ENCODE measurements around the gene SERPINA12. TPM values are rescaled to one million over a fixed set of nuclear protein-coding genes. Genes with fewer than 3 reads are reported as not detected.
A peak's percentile ranks its signal among the peaks of the same experiment; 100 is the strongest.

The SERPINA12 gene
- total and polyA plus RNA-seq, 10 of the 15 experiments (the other 5 are each of a cell fraction or from before 2014, with no cell fraction given), result not detected

DNA sequence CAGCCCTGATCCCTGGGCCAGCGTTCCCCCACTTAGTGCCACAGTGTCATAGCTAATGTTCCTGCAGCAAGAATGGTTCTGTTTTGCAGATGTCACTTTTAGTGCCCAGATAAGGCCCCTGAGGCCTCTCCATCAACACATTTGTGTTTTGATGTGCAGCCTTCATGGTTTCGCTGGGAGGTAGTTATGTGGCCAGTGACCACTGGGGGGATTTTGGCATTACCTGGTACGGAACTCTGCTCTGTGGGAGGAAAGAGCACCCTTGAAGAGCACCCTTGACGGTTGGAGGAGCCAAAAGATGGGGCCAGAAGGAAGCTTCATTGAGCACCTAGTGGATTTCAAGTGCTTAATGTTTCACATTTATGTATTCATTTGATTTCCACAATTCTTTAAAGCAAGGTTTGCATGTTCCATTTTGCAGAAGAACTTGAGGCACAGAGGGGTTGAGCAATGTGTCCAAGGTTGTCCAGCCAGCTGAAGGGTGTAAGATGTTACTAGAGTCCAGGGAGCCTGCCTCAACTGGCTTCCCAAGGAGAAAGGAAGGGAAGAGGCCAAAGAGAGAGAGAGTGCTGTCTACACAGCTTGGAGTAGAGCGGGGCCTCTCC is 69.7 kb downstream of the SERPINA12 start:
- H3K9ac ChIP-seq (ENCODE audit: control insufficient read depth, insufficient read depth, low read length), result no peak overlapping the region
- ChIA-PET CTCF (interaction anchor here (1.4 kb wide), 1 partner anchor 47 kb away, joined by 5 read pairs; no protein-coding TSS in a partner anchor), SMC1A (ENCODE audit: uncharacterized antibody, unreplicated experiment) (no interaction called here), POLR2A (no interaction called here), RAD21 (ENCODE audit: unreplicated experiment) (no interaction called here)
- H4K20me1 ChIP-seq (ENCODE audit: control insufficient read depth, insufficient read depth), result no peaks in the 10 kb centered on the region
- BruUV-seq (replicated peaks), result no TSS peak
- H3K27me3 ChIP-seq (replicated peaks in 1 of 2; ENCODE audit: control insufficient read depth in 2 of 2, insufficient read depth in 2 of 2, low read length in 1 of 2), result no peaks in the 10 kb centered on the region
- no peak overlapping the region for H2AFZ ChIP-seq (ENCODE audit: control insufficient read depth, low read depth, low read length)
- peak; percentile 44; the same call in 2 of the 3 replicates for ATAC-seq
- no peak overlapping the region for H3K4me2 ChIP-seq (ENCODE audit: control insufficient read depth, insufficient read depth)
- in situ Hi-C loops (cut with MboI) (no loop called here), intact Hi-C loops (cut with micrococcal nuclease; ENCODE audit: unreplicated experiment) (no loop called here)
- TF ChIP-seq POLR2AphosphoS2 (IDR thresholded peaks at IDR 0.05; ENCODE audit: low read depth, low read length), result no peak
- peak in 2 of 3 experiments; percentile 12 to 16; a peak in 1 of 6 replicates for TF ChIP-seq CTCF (IDR thresholded peaks at IDR 0.05 in 2 of 3, conservative IDR thresholded peaks at IDR 0.05 in 1 of 3; ENCODE audit: control insufficient read depth in 2 of 3, extremely low read depth in 1 of 3, insufficient read depth in 1 of 3, low read depth in 3 of 3, low read length in 3 of 3)
- H3K27ac ChIP-seq (ENCODE audit: control insufficient read depth, insufficient read depth), result no peak overlapping the region
- WGBS (ENCODE audit: insufficient coverage, insufficient replicate concordance, low lambda C conversion rate, missing lambda C conversion rate), result 42% methylated on average over 5 of the region's 5 CpGs
- no peak for DNase-seq (ENCODE audit: low read depth, low spot score)
- no peak overlapping the region for H3K4me3 ChIP-seq
- H3K4me1 ChIP-seq (ENCODE audit: control insufficient read depth, insufficient read depth, low read length), result no peaks in the 10 kb centered on the region
- no peaks in the 10 kb centered on the region for H3K79me2 ChIP-seq (ENCODE audit: control insufficient read depth, insufficient read depth, low read length)
- no peak for FAIRE-seq
- no peaks in the 10 kb centered on the region for H3K36me3 ChIP-seq (ENCODE audit: control insufficient read depth in 2 of 2, insufficient read depth in 2 of 2, low read length in 1 of 2)
- no peaks in the 10 kb centered on the region; the same call in 2 of the 3 replicates for H3K9me3 ChIP-seq (replicated peaks; ENCODE audit: control insufficient read depth, insufficient read depth, low read length)

Other genes starting within 250 kb of the SERPINA12 start
Only the 7 nearest of the 9 such genes appear.
- gene SERPINA2, start 142.8 kb downstream of the SERPINA12 start, total RNA-seq (2014; rRNA removed), result not detected in 2 replicates
- not detected in 2 replicates for gene SERPINA2, start 142.8 kb downstream of the SERPINA12 start, total RNA-seq (2014; rRNA removed; fragmentation: Illumina TruSeq; extraction: Trizol)
- gene SERPINA2, start 142.8 kb downstream of the SERPINA12 start, total RNA-seq (2021), result not detected in 2 replicates
- gene SERPINA2, start 142.8 kb downstream of the SERPINA12 start, polyA plus RNA-seq (2011; rRNA removed), result not detected in 2 replicates
- gene SERPINA2, start 142.8 kb downstream of the SERPINA12 start, polyA plus RNA-seq (2014; fragmentation: Illumina TruSeq; extraction: Trizol), result not detected in 2 replicates
- gene SERPINA2, start 142.8 kb downstream of the SERPINA12 start, polyA plus RNA-seq (2014; fragmentation: Nextera tagmentation; extraction: Ambion mirVana), result not detected
- not detected in 2 replicates for gene SERPINA2, start 142.8 kb downstream of the SERPINA12 start, polyA plus RNA-seq (2014; rRNA removed)
- gene SERPINA2, start 142.8 kb downstream of the SERPINA12 start, polyA plus RNA-seq (2016; fragmentation: Nextera tagmentation; extraction: Ambion mirVana), result not detected
- gene SERPINA1, start 120.9 kb downstream of the SERPINA12 start, total RNA-seq (2014; rRNA removed), result 0.40 and 0.87 TPM in 2 replicates
- gene SERPINA1, start 120.9 kb downstream of the SERPINA12 start, total RNA-seq (2014; rRNA removed; fragmentation: Illumina TruSeq; extraction: Trizol), result 0.45 and 0.60 TPM in 2 replicates
- 5.1 and 6.6 TPM in 2 replicates for gene SERPINA1, start 120.9 kb downstream of the SERPINA12 start, total RNA-seq (2021)
- gene SERPINA1, start 120.9 kb downstream of the SERPINA12 start, polyA plus RNA-seq (2011; rRNA removed), result 3.1 and 3.5 TPM in 2 replicates
- 0.36 and 0.90 TPM in 2 replicates for gene SERPINA1, start 120.9 kb downstream of the SERPINA12 start, polyA plus RNA-seq (2014; fragmentation: Illumina TruSeq; extraction: Trizol)
- gene SERPINA1, start 120.9 kb downstream of the SERPINA12 start, polyA plus RNA-seq (2014; fragmentation: Nextera tagmentation; extraction: Ambion mirVana), result under 1 TPM; 0.29 to 0.62 TPM
- 0.33 and 1.0 TPM in 2 replicates for gene SERPINA1, start 120.9 kb downstream of the SERPINA12 start, polyA plus RNA-seq (2014; rRNA removed)
- gene SERPINA1, start 120.9 kb downstream of the SERPINA12 start, polyA plus RNA-seq (2016; fragmentation: Nextera tagmentation; extraction: Ambion mirVana), result under 1 TPM; 0.16 to 0.17 TPM
- gene SERPINA11, start 56.7 kb downstream of the SERPINA12 start, total RNA-seq (2014; rRNA removed), result not detected in 2 replicates
- gene SERPINA11, start 56.7 kb downstream of the SERPINA12 start, total RNA-seq (2014; rRNA removed; fragmentation: Illumina TruSeq; extraction: Trizol), result not detected in 2 replicates
- gene SERPINA11, start 56.7 kb downstream of the SERPINA12 start, total RNA-seq (2021), result not detected in 2 replicates
- not detected in 2 replicates for gene SERPINA11, start 56.7 kb downstream of the SERPINA12 start, polyA plus RNA-seq (2011; rRNA removed)
- not detected in 2 replicates for gene SERPINA11, start 56.7 kb downstream of the SERPINA12 start, polyA plus RNA-seq (2014; fragmentation: Illumina TruSeq; extraction: Trizol)
- gene SERPINA11, start 56.7 kb downstream of the SERPINA12 start, polyA plus RNA-seq (2014; fragmentation: Nextera tagmentation; extraction: Ambion mirVana), result not detected
- not detected in 2 replicates for gene SERPINA11, start 56.7 kb downstream of the SERPINA12 start, polyA plus RNA-seq (2014; rRNA removed)
- under 1 TPM in 1 of 2 experiments, not detected in 1; 0.11 TPM for gene SERPINA11, start 56.7 kb downstream of the SERPINA12 start, polyA plus RNA-seq (2016; fragmentation: Nextera tagmentation; extraction: Ambion mirVana)
- gene SERPINA9, start 33.3 kb downstream of the SERPINA12 start, total RNA-seq (2014; rRNA removed), result not detected in 2 replicates
- not detected in 2 replicates for gene SERPINA9, start 33.3 kb downstream of the SERPINA12 start, total RNA-seq (2014; rRNA removed; fragmentation: Illumina TruSeq; extraction: Trizol)
- gene SERPINA9, start 33.3 kb downstream of the SERPINA12 start, total RNA-seq (2021), result not detected in 2 replicates
- gene SERPINA9, start 33.3 kb downstream of the SERPINA12 start, polyA plus RNA-seq (2011; rRNA removed), result 0.05 TPM in 1 of 2 replicates, not detected in the other
- gene SERPINA9, start 33.3 kb downstream of the SERPINA12 start, polyA plus RNA-seq (2014; fragmentation: Illumina TruSeq; extraction: Trizol), result not detected in 2 replicates
- gene SERPINA9, start 33.3 kb downstream of the SERPINA12 start, polyA plus RNA-seq (2014; fragmentation: Nextera tagmentation; extraction: Ambion mirVana), result not detected
- gene SERPINA9, start 33.3 kb downstream of the SERPINA12 start, polyA plus RNA-seq (2014; rRNA removed), result not detected in 2 replicates
- gene SERPINA9, start 33.3 kb downstream of the SERPINA12 start, polyA plus RNA-seq (2016; fragmentation: Nextera tagmentation; extraction: Ambion mirVana), result not detected
- not detected in 2 replicates for gene SERPINA4, start 52.0 kb upstream of the SERPINA12 start, total RNA-seq (2014; rRNA removed)
- gene SERPINA4, start 52.0 kb upstream of the SERPINA12 start, total RNA-seq (2014; rRNA removed; fragmentation: Illumina TruSeq; extraction: Trizol), result not detected in 2 replicates
- 0.13 TPM in 1 of 2 replicates, not detected in the other for gene SERPINA4, start 52.0 kb upstream of the SERPINA12 start, total RNA-seq (2021)
- gene SERPINA4, start 52.0 kb upstream of the SERPINA12 start, polyA plus RNA-seq (2011; rRNA removed), result 0.04 TPM in 1 of 2 replicates, not detected in the other
- not detected in 2 replicates for gene SERPINA4, start 52.0 kb upstream of the SERPINA12 start, polyA plus RNA-seq (2014; fragmentation: Illumina TruSeq; extraction: Trizol)
- not detected for gene SERPINA4, start 52.0 kb upstream of the SERPINA12 start, polyA plus RNA-seq (2014; fragmentation: Nextera tagmentation; extraction: Ambion mirVana)
- not detected in 2 replicates for gene SERPINA4, start 52.0 kb upstream of the SERPINA12 start, polyA plus RNA-seq (2014; rRNA removed)
- gene SERPINA4, start 52.0 kb upstream of the SERPINA12 start, polyA plus RNA-seq (2016; fragmentation: Nextera tagmentation; extraction: Ambion mirVana), result not detected
- not detected in 2 replicates for gene SERPINA5, start 72.0 kb upstream of the SERPINA12 start, total RNA-seq (2014; rRNA removed)
- not detected in 2 replicates for gene SERPINA5, start 72.0 kb upstream of the SERPINA12 start, total RNA-seq (2014; rRNA removed; fragmentation: Illumina TruSeq; extraction: Trizol)
- 0.56 and 0.90 TPM in 2 replicates for gene SERPINA5, start 72.0 kb upstream of the SERPINA12 start, total RNA-seq (2021)
- gene SERPINA5, start 72.0 kb upstream of the SERPINA12 start, polyA plus RNA-seq (2011; rRNA removed), result not detected in 2 replicates
- gene SERPINA5, start 72.0 kb upstream of the SERPINA12 start, polyA plus RNA-seq (2014; fragmentation: Illumina TruSeq; extraction: Trizol), result not detected in 2 replicates
- gene SERPINA5, start 72.0 kb upstream of the SERPINA12 start, polyA plus RNA-seq (2014; fragmentation: Nextera tagmentation; extraction: Ambion mirVana), result not detected
- gene SERPINA5, start 72.0 kb upstream of the SERPINA12 start, polyA plus RNA-seq (2014; rRNA removed), result not detected in 2 replicates
- gene SERPINA5, start 72.0 kb upstream of the SERPINA12 start, polyA plus RNA-seq (2016; fragmentation: Nextera tagmentation; extraction: Ambion mirVana), result not detected
- gene SERPINA3, start 102.9 kb upstream of the SERPINA12 start, total RNA-seq (2014; rRNA removed), result not detected in 2 replicates
- not detected in 2 replicates for gene SERPINA3, start 102.9 kb upstream of the SERPINA12 start, total RNA-seq (2014; rRNA removed; fragmentation: Illumina TruSeq; extraction: Trizol)
- 2.2 and 2.6 TPM in 2 replicates for gene SERPINA3, start 102.9 kb upstream of the SERPINA12 start, total RNA-seq (2021)
- not detected in 2 replicates for gene SERPINA3, start 102.9 kb upstream of the SERPINA12 start, polyA plus RNA-seq (2011; rRNA removed)
- not detected in 2 replicates for gene SERPINA3, start 102.9 kb upstream of the SERPINA12 start, polyA plus RNA-seq (2014; fragmentation: Illumina TruSeq; extraction: Trizol)
- gene SERPINA3, start 102.9 kb upstream of the SERPINA12 start, polyA plus RNA-seq (2014; fragmentation: Nextera tagmentation; extraction: Ambion mirVana), result not detected
- gene SERPINA3, start 102.9 kb upstream of the SERPINA12 start, polyA plus RNA-seq (2014; rRNA removed), result not detected in 2 replicates
- not detected for gene SERPINA3, start 102.9 kb upstream of the SERPINA12 start, polyA plus RNA-seq (2016; fragmentation: Nextera tagmentation; extraction: Ambion mirVana)

All from GM12878 (cell line).